Breast epithelium (tissue), 4 donors: ENCODE results near the gene FES. TPM values are rescaled to one million over a fixed set of nuclear protein-coding genes. Genes with fewer than 3 reads are reported as not detected.

ENCODE experiments used
- DNase-seq, 2 donors: peaks; one replicate each; pipeline ENCODE4 v3.0.0-alpha.2; 2019; ENCODE audit warnings: low spot score in 2 of 2
- H3K27ac ChIP-seq, 2 donors: fragments of 200-600 bp; sonication (generic) in 1 of 2; one replicate each; pipeline ENCODE4 v1.5.1; 2016 to 2019; ENCODE audit warnings: mild to moderate bottlenecking in 1 of 2
- H3K27me3 ChIP-seq, 2 donors: fragments of 200-600 bp; sonication (generic) in 1 of 2; one replicate each; pipeline versions ENCODE4 v1.5.1 to v1.6.0; 2017 to 2019; ENCODE audit warnings: control low read depth in 1 of 2, mild to moderate bottlenecking in 1 of 2
- H3K36me3 ChIP-seq: fragments of 200-600 bp; one replicate; pipeline ENCODE4 v1.5.1; 2019
- H3K4me1 ChIP-seq, 2 donors: fragments of 200-600 bp; sonication (generic); one replicate each; pipeline ENCODE4 v1.5.1; 2016 to 2019; ENCODE audit warnings: control low read depth in 1 of 2
- H3K4me3 ChIP-seq, 3 donors: fragments of 200-600 bp; sonication (generic); 1 replicate in 2 of 3; 2 replicates in 1 of 3; pipeline ENCODE4 v1.5.1; 2016 to 2019; ENCODE audit warnings: mild to moderate bottlenecking in 3 of 3, moderate library complexity in 2 of 3
- H3K9me3 ChIP-seq, 2 donors: fragments of 200-600 bp; sonication (generic) in 1 of 2; one replicate each; pipeline ENCODE4 v1.5.1; 2016 to 2019; ENCODE audit warnings: control low read depth in 1 of 2
- CTCF ChIP-seq, 3 donors: fragments of 450-650 bp; IDR thresholded peaks; one replicate each; pipeline ENCODE4 v1.5.1; 2016 to 2017; ENCODE audit warnings: antibody characterized with exemption in 3 of 3, mild to moderate bottlenecking in 3 of 3, moderate library complexity in 3 of 3
- POLR2A ChIP-seq: fragments of 450-650 bp; IDR thresholded peaks from one replicate; pipeline ENCODE4 v1.6.1; 2016; ENCODE audit warnings: antibody characterized with exemption, mild to moderate bottlenecking, moderate library complexity
- POLR2AphosphoS5 ChIP-seq, 3 donors: sonication (generic); formaldehyde crosslinking; IDR thresholded peaks; one replicate each; pipeline ENCODE4 v1.6.1; 2017; ENCODE audit warnings: antibody characterized with exemption in 3 of 3
- intact Hi-C: fragments of 100-400 bp; cut with DNase I; formaldehyde crosslinking; loops from one replicate; pipeline ENCODE4 v1.15.1; 2023; ENCODE audit warnings: low total_unique reads
- total RNA-seq, 3 donors: library from RNA; depleted of rRNA; stranded (reverse); fragments of >200 nt; gene quantifications; one replicate each; pipeline ENCODE4 v1.1.0, GENCODE V29; 2016

FES gene
- total RNA-seq, 3 donors from 2014 or later, result 41.4 to 54.7 (median 42.3) TPM

- H3K36me3 ChIP-seq, result peaks cover 2% of the 10 kb centered on the region
- intact Hi-C loops, result loop anchor here (1.0 to 5.0 kb wide), 2 partner anchors 16 to 238 kb away; no protein-coding TSS in a partner anchor
Observed at GRCh38 chr15:90884719-90885431, 571 bp downstream of the FES start.

DNA sequence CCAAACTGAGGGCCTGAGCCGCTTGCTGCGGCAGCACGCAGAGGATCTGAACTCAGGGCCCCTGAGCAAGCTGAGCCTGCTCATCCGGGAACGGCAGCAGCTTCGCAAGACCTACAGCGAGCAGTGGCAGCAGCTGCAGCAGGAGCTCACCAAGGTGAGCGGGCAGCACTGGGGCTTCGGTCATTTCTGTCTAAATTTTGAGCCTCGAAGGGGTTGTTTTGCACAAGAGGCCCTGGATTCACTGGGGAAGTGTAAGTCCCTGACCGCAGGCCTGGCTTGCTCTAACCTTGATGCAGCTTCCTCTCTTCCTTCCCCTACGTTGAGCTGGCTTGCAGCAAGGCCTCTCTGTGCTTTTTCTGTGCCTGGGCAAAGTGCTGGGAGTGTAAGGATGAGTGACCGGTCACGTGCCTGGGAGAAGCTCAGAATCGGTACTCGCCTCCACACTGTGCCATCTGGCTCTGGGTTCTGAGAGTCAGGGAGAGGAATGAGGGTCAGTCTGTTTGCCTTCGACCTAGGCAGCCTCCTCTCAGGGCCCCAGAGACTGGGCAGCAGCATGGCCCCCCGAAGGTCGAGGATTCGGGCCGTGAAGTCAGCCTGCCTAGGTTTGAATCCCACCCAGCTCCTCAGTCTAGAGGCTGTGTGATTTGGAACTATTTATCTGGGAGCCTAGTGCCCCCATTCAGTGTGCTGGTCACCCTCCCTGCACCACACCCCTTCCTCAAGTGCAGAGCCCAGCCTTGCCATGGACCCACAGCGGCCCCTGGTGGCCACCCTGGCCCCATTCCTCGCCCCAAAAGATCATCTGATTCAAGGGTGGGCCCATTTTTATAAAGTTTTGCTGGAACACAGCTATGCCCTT, 1.4 kb downstream of the FES start:
- peak in 1 of 2 donors; percentile 71 for DNase-seq
- H3K36me3 ChIP-seq, result no peaks in the 10 kb centered on the region
- TF ChIP-seq CTCF (IDR thresholded peaks at IDR 0.05) (peak; percentile 82 to 98 (median 96)), POLR2A (no peak), POLR2AphosphoS5 (IDR thresholded peaks at IDR 0.05) (peak in 2 of 3 donors; percentile 31 to 53)
- H3K27me3 ChIP-seq, result no peaks in the 10 kb centered on the region
- peaks cover 11% of the 10 kb centered on the region in 2 donors for H3K4me1 ChIP-seq
- H3K4me3 ChIP-seq, result peak overlapping the region; percentile 52 to 82 (median 62)
- intact Hi-C loops, result loop anchor here (1.0 to 5.0 kb wide), 2 partner anchors 16 to 238 kb away; no protein-coding TSS in a partner anchor
- H3K9me3 ChIP-seq, result no peaks in the 10 kb centered on the region
- peak overlapping the region; percentile 92 to 98 for H3K27ac ChIP-seq

More at GRCh38 chr15:90884719-90885431, 571 bp downstream of the FES start:
- TF ChIP-seq POLR2AphosphoS5 (IDR thresholded peaks at IDR 0.05) (no peak), CTCF (IDR thresholded peaks at IDR 0.05) (no peak), POLR2A (no peak)
- Histone ChIP-seq H3K27ac (peak overlapping the region; percentile 92 to 98), H3K27me3 (no peaks in the 10 kb centered on the region), H3K4me3 (peak overlapping the region; percentile 52 to 82 (median 62)), H3K4me1 (peaks cover 11% of the 10 kb centered on the region in 2 donors), H3K9me3 (no peaks in the 10 kb centered on the region)
- DNase-seq, result no peak

- Histone ChIP-seq H3K36me3 (no peaks in the 10 kb centered on the region), H3K9me3 (no peaks in the 10 kb centered on the region), H3K27me3 (no peaks in the 10 kb centered on the region), H3K4me1 (peaks cover 11% of the 10 kb centered on the region in 2 donors), H3K27ac (peak overlapping the region; percentile 92 to 98), H3K4me3 (peak overlapping the region in 1 of 3 donors; percentile 62)
- DNase-seq, result no peak
- intact Hi-C loops, result loop anchor here (5.0 kb wide), 1 partner anchor 239 kb away; no protein-coding TSS in a partner anchor
- TF ChIP-seq CTCF (IDR thresholded peaks at IDR 0.05) (no peak), POLR2A (no peak), POLR2AphosphoS5 (IDR thresholded peaks at IDR 0.05) (no peak)
Observed at GRCh38 chr15:90886291-90886614, 1.9 kb downstream of the FES start.

GRCh38 chr15:90887037-90887481, 2.8 kb downstream of the FES start:
- no peak for DNase-seq
- H3K4me3 ChIP-seq, result no peak overlapping the region
- no peaks in the 10 kb centered on the region for H3K36me3 ChIP-seq
- no peak overlapping the region for H3K27ac ChIP-seq
- no peak for TF ChIP-seq POLR2AphosphoS5 (IDR thresholded peaks at IDR 0.05)
- no peak for TF ChIP-seq POLR2A
- H3K27me3 ChIP-seq, result no peaks in the 10 kb centered on the region
- intact Hi-C loops, result loop anchor here (5.0 kb wide), 1 partner anchor 240 kb away; no protein-coding TSS in a partner anchor
- peaks cover 11% of the 10 kb centered on the region in 2 donors for H3K4me1 ChIP-seq
- H3K9me3 ChIP-seq, result no peaks in the 10 kb centered on the region

DNA sequence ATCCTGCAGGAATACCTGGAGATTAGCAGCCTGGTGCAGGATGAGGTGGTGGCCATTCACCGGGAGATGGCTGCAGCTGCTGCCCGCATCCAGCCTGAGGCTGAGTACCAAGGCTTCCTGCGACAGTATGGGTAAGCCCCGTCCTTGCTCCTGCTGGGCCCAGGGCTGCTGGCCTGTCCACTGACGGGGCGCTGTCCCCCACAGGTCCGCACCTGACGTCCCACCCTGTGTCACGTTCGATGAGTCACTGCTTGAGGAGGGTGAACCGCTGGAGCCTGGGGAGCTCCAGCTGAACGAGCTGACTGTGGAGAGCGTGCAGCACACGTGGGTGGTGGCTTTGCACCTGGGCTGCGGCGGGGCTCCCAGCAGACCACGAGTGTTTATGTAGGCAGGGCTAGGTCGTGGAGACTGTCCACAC, 5.0 kb downstream of the FES start:
- H3K36me3 ChIP-seq, result no peaks in the 10 kb centered on the region
- TF ChIP-seq CTCF (IDR thresholded peaks at IDR 0.05) (no peak), POLR2AphosphoS5 (IDR thresholded peaks at IDR 0.05) (no peak), POLR2A (no peak)
- H3K4me3 ChIP-seq, result no peak overlapping the region
- no peak for DNase-seq
- no peak overlapping the region for H3K27ac ChIP-seq
- no peaks in the 10 kb centered on the region for H3K9me3 ChIP-seq
- peaks cover 6 to 11% of the 10 kb centered on the region in 2 donors for H3K4me1 ChIP-seq
- intact Hi-C loops, result loop anchor here (2.0 to 5.0 kb wide), 2 partner anchors 242 to 463 kb away; no protein-coding TSS in a partner anchor
- no peaks in the 10 kb centered on the region for H3K27me3 ChIP-seq
